Measurements from ENCODE around the gene KRTAP5-6.

KRTAP5-6 gene

DNA sequence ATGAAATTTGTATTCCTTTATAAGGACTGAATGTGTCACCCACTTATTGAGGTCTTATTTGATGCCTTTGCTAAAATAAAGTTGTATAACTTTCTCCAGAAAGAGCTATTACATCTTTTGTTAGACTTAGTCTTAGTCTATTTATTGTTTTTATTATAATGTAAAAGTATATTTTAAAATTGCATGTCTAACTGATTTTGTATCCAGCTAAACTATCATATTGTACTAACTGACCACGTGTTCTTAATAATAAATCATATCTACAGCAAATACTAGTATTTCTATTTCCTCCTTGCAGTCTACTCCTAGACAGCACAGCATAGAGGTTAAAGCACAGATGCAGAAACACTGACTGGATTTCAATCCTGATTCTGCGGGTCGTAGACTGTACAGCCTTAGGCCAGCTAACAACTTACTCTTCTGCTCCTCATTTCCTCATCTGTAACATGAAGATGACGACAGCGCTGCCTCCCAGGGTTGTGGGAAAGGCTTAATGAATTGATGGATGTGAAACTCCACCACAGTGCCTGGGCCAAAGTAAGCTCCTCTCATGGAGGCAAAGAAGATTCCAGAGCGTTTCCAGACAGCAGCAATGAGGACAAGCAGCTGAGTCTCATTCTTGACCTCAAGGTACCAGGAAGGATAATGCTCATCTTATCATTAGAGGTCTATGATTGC lies 40.2 kb downstream of the KRTAP5-6 start:
- H3K36me3 ChIP-seq (ENCODE audit: control insufficient read depth, insufficient read depth, low read length), result no peaks in the 10 kb centered on the region
- no peak overlapping the region for H3K4me3 ChIP-seq (ENCODE audit: low read length)
- H3K4me1 ChIP-seq (ENCODE audit: control insufficient read depth, insufficient read depth, low read length), result no peaks in the 10 kb centered on the region
- peaks cover 27% of the 10 kb centered on the region for H3K27me3 ChIP-seq (ENCODE audit: control insufficient read depth, insufficient read depth, low read length)
- no peak overlapping the region for H3K9ac ChIP-seq (ENCODE audit: low read length)
- H3K9me3 ChIP-seq (ENCODE audit: control insufficient read depth, low read length), result peaks cover 14% of the 10 kb centered on the region

DNA sequence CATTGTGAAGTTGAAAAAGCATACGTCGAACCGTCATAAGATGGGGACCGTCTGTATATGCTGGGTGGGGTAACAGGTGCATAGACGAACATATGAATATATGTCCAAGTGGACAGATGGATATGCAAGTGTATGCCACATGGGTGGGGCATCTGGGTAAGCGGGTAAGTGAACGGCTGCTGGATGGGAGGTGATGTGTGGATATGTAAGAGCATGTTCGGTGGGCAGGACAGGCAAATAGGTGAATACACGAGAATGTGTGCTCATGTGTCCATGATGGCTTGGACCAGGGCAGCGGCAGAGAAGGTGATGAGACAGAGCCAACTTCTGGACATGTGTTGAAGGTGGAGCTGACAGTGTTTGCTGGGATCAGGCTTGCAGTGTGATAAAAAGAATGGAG lies 41.4 kb downstream of the KRTAP5-6 start:
- Histone ChIP-seq H3K9me3 (ENCODE audit: control insufficient read depth, low read length) (peaks cover 14% of the 10 kb centered on the region), H3K9ac (ENCODE audit: low read length) (no peak overlapping the region), H3K36me3 (ENCODE audit: control insufficient read depth, insufficient read depth, low read length) (no peaks in the 10 kb centered on the region), H3K27me3 (ENCODE audit: control insufficient read depth, insufficient read depth, low read length) (peaks cover 16% of the 10 kb centered on the region), H3K4me3 (ENCODE audit: low read length) (no peak overlapping the region), H3K4me1 (ENCODE audit: control insufficient read depth, insufficient read depth, low read length) (no peaks in the 10 kb centered on the region)

DNA sequence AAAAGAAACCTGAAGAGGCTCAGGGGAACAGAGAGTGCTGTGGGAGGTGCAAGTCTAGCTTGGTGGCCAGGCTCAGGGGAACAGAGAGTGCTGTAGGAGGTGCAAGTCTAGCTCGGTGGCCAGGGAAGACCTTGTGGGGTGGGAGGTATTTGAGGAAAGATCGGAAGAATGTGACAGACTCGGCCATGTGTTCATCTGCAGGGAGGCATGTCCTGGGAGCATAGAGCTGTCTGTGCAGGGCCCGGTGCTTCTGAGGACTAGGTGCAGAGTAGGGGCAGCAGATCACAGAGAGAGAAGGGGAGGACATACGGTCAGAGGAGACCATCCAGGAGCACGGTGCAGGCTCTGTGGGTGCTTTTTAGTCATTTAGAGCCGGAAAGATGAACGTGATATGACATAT lies 42.6 kb downstream of the KRTAP5-6 start:
- H3K4me1 ChIP-seq (ENCODE audit: control insufficient read depth, insufficient read depth, low read length), result no peaks in the 10 kb centered on the region
- peaks cover 13% of the 10 kb centered on the region for H3K27me3 ChIP-seq (ENCODE audit: control insufficient read depth, insufficient read depth, low read length)
- H3K4me3 ChIP-seq (ENCODE audit: low read length), result no peak overlapping the region
- no peaks in the 10 kb centered on the region for H3K36me3 ChIP-seq (ENCODE audit: control insufficient read depth, insufficient read depth, low read length)
- H3K9me3 ChIP-seq (ENCODE audit: control insufficient read depth, low read length), result peaks cover 14% of the 10 kb centered on the region
- H3K9ac ChIP-seq (ENCODE audit: low read length), result no peak overlapping the region

DNA sequence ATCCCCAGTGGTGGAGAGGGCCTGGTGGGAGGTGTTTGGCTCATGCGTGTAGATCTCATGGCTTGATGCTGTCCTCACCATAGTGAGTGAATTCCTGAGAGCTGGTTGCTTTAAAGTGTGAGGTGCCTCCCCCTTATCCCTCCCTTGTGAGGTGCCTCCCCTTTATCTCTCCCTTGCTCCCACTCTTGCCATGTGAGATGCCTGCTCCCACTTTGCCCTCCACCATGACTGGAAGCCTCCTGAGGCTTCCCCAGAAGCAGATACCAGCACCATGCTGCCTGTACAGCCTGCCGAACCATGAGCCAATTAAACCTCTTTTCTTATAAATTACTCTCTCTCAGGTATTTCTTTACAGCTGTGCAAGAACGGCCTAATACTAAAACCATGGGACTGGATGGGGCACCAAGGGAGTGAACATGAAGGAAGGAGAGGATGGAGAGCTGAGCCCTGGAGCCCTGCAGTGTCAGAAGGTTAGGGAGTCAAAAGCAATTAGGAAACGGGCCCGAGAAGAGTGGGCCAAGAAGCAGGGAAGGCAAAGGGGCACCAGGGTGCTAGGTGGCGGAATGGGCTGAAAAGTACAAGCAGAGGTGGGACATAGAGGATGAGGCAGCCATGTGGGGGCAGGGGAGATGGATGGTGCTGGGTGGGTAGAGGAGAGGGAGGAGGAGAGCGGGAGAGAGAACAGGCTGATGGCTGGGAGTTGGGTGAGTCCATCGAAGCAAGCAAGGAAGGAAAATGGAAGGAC lies 44.0 kb downstream of the KRTAP5-6 start:
- H3K4me1 ChIP-seq (ENCODE audit: control insufficient read depth, insufficient read depth, low read length), result no peaks in the 10 kb centered on the region
- no peaks in the 10 kb centered on the region for H3K36me3 ChIP-seq (ENCODE audit: control insufficient read depth, insufficient read depth, low read length)
- H3K9me3 ChIP-seq (ENCODE audit: control insufficient read depth, low read length), result peaks cover 13% of the 10 kb centered on the region
- H3K27me3 ChIP-seq (ENCODE audit: control insufficient read depth, insufficient read depth, low read length), result peaks cover 5% of the 10 kb centered on the region
- H3K9ac ChIP-seq (ENCODE audit: low read length), result no peak overlapping the region
- no peak overlapping the region for H3K4me3 ChIP-seq (ENCODE audit: low read length)

DNA sequence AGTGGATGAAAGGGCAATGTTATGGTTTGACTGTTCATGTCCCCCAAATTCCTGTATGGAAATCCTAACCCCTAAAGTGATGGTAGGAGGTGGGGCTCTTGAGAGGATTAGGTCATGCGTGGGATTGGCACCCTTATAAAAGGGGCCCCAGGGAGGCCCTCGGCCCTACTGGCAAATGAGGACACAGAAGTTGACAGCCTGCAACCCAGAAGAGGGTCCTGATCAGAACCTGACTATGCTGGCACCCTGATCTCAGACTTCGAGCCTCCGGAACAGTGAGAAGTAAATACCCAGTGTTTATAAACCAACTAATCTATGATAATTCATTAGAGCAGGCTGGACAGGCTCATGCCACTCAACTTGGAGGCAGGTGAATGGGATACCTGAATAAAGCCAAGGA lies 44.7 kb downstream of the KRTAP5-6 start:
- Histone ChIP-seq H3K27me3 (ENCODE audit: control insufficient read depth, insufficient read depth, low read length) (peaks cover 5% of the 10 kb centered on the region), H3K36me3 (ENCODE audit: control insufficient read depth, insufficient read depth, low read length) (no peaks in the 10 kb centered on the region)

DNA sequence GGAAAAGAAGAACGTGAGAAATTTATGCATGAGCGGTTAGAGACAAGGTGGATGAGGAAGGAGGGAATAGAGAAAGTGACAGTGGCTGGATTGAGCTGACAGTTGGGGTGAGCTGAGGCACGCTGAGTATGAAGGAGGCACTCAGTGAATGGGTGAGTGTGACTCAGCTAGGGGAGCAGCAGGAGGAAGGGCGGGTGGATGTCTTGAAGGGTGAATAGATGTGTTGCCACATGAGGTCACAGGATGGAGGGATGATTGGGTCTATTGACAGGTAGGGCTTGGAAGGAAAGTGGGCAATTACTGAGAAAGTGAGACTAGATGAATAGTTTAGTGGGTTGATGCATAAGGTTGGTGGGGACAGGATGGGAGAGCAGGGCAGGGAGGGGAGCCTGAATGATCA lies 45.4 kb downstream of the KRTAP5-6 start:
- Histone ChIP-seq H3K4me1 (ENCODE audit: control insufficient read depth, insufficient read depth, low read length) (no peaks in the 10 kb centered on the region), H3K4me3 (ENCODE audit: low read length) (no peak overlapping the region), H3K27me3 (ENCODE audit: control insufficient read depth, insufficient read depth, low read length) (peaks cover 5% of the 10 kb centered on the region), H3K9me3 (ENCODE audit: control insufficient read depth, low read length) (peaks cover 3% of the 10 kb centered on the region), H3K9ac (ENCODE audit: low read length) (no peak overlapping the region), H3K36me3 (ENCODE audit: control insufficient read depth, insufficient read depth, low read length) (no peaks in the 10 kb centered on the region)

More for the DNA sequence above, 44.7 kb downstream of the KRTAP5-6 start:
- Histone ChIP-seq H3K4me1 (ENCODE audit: control insufficient read depth, insufficient read depth, low read length) (no peaks in the 10 kb centered on the region), H3K4me3 (ENCODE audit: low read length) (no peak overlapping the region), H3K9ac (ENCODE audit: low read length) (no peak overlapping the region), H3K9me3 (ENCODE audit: control insufficient read depth, low read length) (peaks cover 5% of the 10 kb centered on the region)

DNA sequence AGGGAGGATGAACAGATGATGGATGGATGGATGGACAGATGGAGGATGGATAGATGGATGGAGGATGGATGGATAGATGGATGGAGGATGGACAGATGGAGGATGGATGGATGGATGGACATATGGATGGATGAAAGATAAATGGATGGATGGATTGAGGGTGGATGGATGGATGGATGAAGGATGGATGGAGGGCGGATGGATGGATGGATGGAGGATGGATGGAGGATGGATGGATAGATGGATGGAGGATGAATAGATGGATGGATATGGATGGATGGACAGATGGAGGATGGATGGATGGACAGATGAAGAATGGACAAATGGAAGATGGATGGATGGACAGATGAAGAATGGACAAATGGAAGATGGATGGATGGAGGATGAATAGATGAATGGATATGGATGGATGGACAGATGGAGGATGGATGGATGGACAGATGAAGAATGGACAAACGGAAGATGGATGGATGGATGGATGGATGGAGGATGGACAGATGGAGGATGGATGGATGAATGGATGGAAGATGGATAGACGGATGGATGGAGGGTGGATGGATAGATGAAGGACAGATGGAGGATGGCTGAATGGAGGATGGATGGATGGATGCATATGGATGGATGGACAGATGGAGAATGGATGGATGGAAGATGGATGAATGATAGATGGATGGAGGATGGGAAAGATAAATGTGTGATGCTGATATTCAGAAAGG lies 46.0 kb downstream of the KRTAP5-6 start:
- H3K9ac ChIP-seq (ENCODE audit: low read length), result no peak overlapping the region

DNA sequence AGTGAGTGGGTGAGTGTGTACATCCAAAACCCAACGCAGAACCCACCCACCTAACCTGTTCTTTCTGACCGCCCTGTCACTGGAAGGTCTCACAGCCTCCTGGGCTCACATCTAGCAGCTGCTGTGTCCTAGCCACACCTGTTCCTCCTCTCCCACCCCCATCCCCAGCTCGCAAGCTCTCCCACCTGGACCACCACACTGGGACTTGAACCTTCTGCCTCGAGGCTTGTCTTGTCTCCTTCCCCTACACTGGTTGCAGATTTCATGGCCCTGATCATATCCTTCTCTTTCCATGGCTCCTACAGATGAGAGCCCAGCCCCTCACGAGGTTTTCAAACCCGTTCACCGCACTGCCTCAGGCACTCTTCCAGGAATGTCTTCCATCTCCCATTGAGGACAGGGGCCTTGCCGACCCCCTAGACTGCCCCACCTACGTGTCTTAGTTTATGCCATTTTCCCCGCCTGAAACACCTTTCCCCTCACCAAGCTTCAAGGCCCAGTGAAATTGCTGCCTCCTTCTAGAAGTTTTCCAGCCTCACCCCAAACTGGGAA lies 46.7 kb downstream of the KRTAP5-6 start:
- H3K9ac ChIP-seq (ENCODE audit: low read length), result no peak overlapping the region
- no peaks in the 10 kb centered on the region for H3K4me1 ChIP-seq (ENCODE audit: control insufficient read depth, insufficient read depth, low read length)
- H3K4me3 ChIP-seq (ENCODE audit: low read length), result no peak overlapping the region
- H3K9me3 ChIP-seq (ENCODE audit: control insufficient read depth, low read length), result no peaks in the 10 kb centered on the region
- H3K27me3 ChIP-seq (ENCODE audit: control insufficient read depth, insufficient read depth, low read length), result peaks cover 17% of the 10 kb centered on the region
- H3K36me3 ChIP-seq (ENCODE audit: control insufficient read depth, insufficient read depth, low read length), result no peaks in the 10 kb centered on the region

More for the DNA sequence above, 46.0 kb downstream of the KRTAP5-6 start:
- H3K27me3 ChIP-seq (ENCODE audit: control insufficient read depth, insufficient read depth, low read length), result peaks cover 10% of the 10 kb centered on the region
- H3K36me3 ChIP-seq (ENCODE audit: control insufficient read depth, insufficient read depth, low read length), result no peaks in the 10 kb centered on the region
- H3K4me1 ChIP-seq (ENCODE audit: control insufficient read depth, insufficient read depth, low read length), result no peaks in the 10 kb centered on the region
- no peaks in the 10 kb centered on the region for H3K9me3 ChIP-seq (ENCODE audit: control insufficient read depth, low read length)
- no peak overlapping the region for H3K4me3 ChIP-seq (ENCODE audit: low read length)

DNA sequence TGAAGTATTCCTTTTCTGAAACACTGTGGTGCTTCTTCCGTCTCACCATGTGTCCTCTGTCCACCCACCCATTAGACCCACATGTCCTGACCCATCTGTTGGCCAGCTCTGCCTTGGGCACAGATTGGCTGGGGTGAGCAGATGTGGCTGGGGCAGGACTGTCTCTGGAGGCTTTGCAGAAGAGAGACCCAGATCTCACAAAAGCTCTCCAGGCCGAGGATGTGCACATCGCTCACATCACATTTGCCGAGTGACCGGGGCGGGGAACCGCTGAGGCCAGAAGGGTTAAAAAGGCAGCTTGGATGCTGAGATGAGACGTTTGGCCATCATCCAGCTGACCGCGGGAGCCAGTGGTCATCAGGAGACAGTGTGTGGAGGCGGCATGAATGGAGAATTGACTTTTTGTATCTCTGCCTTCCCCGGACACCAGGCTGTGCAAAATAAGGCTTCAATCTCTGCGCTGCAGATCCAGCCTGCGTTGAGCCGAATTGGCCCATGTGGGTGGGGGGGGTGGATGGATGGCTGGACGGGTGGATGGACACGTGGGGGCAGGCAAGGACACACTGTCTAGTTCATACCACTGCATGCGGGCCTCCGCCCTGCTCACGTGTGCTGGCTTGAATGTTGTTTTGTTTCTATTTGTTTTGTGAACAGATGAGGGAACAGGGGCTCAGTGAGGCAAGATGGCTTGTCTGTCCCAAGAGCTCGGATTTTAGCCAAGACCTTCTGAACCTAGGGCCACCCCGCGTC lies 47.3 kb downstream of the KRTAP5-6 start:
- Histone ChIP-seq H3K36me3 (ENCODE audit: control insufficient read depth, insufficient read depth, low read length) (no peaks in the 10 kb centered on the region), H3K27me3 (ENCODE audit: control insufficient read depth, insufficient read depth, low read length) (peaks cover 19% of the 10 kb centered on the region), H3K4me1 (ENCODE audit: control insufficient read depth, insufficient read depth, low read length) (peaks cover 3% of the 10 kb centered on the region), H3K9ac (ENCODE audit: low read length) (no peak overlapping the region), H3K4me3 (ENCODE audit: low read length) (no peak overlapping the region), H3K9me3 (ENCODE audit: control insufficient read depth, low read length) (no peaks in the 10 kb centered on the region)

DNA sequence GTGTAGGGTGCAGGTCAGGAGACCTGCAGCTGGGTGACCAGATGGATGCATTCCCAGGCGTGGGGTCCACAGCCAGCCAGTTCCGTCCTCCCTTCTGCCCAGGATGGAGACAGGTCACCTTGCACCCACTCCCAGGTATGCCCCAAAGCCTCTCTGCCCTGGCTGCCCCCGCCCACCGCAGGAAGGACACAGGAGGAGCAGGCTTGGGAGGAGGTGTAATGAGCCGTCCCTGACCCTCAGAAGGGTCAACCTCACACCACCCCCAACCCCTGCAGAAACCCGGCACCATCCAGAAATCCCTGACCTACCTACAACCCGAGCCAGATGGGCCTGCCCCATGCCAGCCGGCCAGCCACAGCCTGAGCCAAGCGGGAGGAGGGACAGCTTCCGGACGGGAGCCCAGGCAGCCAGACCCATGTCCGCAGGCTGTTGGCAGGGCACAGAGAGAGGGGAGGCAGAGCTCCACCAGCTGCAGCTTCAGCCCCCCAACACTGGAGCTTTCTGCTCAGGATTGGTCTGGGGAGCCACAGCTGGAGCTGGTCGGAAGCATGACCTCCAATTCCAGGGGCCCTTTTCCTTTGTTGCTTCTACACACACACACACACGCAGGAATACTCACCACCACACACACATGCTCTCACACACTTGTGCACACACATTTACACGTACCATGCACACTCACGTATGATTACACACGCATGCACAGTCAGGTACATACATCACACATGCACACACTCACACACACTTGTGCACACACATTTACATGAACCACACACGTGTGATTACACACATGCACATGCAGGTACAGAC lies 48.1 kb downstream of the KRTAP5-6 start:
- Histone ChIP-seq H3K4me3 (ENCODE audit: low read length) (no peak overlapping the region), H3K27me3 (ENCODE audit: control insufficient read depth, insufficient read depth, low read length) (peaks cover 26% of the 10 kb centered on the region)

More for the DNA sequence above, 48.1 kb downstream of the KRTAP5-6 start:
- Histone ChIP-seq H3K36me3 (ENCODE audit: control insufficient read depth, insufficient read depth, low read length) (no peaks in the 10 kb centered on the region), H3K4me1 (ENCODE audit: control insufficient read depth, insufficient read depth, low read length) (peaks cover 10% of the 10 kb centered on the region), H3K9ac (ENCODE audit: low read length) (no peak overlapping the region), H3K9me3 (ENCODE audit: control insufficient read depth, low read length) (no peaks in the 10 kb centered on the region)
